ENCODE data around the gene FAM216A.

FAM216A gene

GRCh38 chr12:110449799-110450497 is 18.7 kb upstream of the FAM216A start, which contains the start of gene ARPC3:
Gene ARPC3, minus strand, starts transcription at chr12:110450337. Its CDS starts 77 bp downstream, at chr12:110450260.
- H3K4me2 ChIP-seq (ENCODE audit: low read depth, low read length, poor library complexity, severe bottlenecking): peak within 1 kb of the TSS; percentile 87
- no peaks in the 10 kb centered on the region for H3K27me3 ChIP-seq (ENCODE audit: insufficient read depth, low read length, poor library complexity, severe bottlenecking)
- TF ChIP-seq, protein P1, sequence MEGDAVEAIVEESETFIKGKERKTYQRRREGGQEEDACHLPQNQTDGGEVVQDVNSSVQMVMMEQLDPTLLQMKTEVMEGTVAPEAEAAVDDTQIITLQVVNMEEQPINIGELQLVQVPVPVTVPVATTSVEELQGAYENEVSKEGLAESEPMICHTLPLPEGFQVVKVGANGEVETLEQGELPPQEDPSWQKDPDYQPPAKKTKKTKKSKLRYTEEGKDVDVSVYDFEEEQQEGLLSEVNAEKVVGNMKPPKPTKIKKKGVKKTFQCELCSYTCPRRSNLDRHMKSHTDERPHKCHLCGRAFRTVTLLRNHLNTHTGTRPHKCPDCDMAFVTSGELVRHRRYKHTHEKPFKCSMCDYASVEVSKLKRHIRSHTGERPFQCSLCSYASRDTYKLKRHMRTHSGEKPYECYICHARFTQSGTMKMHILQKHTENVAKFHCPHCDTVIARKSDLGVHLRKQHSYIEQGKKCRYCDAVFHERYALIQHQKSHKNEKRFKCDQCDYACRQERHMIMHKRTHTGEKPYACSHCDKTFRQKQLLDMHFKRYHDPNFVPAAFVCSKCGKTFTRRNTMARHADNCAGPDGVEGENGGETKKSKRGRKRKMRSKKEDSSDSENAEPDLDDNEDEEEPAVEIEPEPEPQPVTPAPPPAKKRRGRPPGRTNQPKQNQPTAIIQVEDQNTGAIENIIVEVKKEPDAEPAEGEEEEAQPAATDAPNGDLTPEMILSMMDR (conservative IDR thresholded peaks at IDR 0.05; ENCODE audit: low read length): peak; percentile 72
- no peak for TF ChIP-seq EZH2phosphoT487 (IDR thresholded peaks at IDR 0.05; ENCODE audit: borderline replicate concordance)
- H3K36me3 ChIP-seq (ENCODE audit: insufficient read depth, low read length): peaks cover 36% of the 10 kb centered on the region
- H3K4me1 ChIP-seq (ENCODE audit: insufficient read depth, low read length, poor library complexity, severe bottlenecking): peaks cover 14% of the 10 kb centered on the region
- 0 out of 2 replicates have a peak, but pooled peaks cover 4% of the 10 kb centered on the region for H3F3A ChIP-seq (ENCODE audit: low read depth)
- H3K79me2 ChIP-seq (ENCODE audit: insufficient read depth, low read length): peaks cover 49% of the 10 kb centered on the region
- H3K9ac ChIP-seq (ENCODE audit: low read depth, low read length, poor library complexity, severe bottlenecking): peak within 1 kb of the TSS; percentile 96
- H3K9me3 ChIP-seq (ENCODE audit: insufficient read depth, low read depth, low read length): no peaks in the 10 kb centered on the region
- H3K4me3 ChIP-seq (ENCODE audit: low read length, poor library complexity, severe bottlenecking): peak within 1 kb of the TSS; percentile 83
- peak within 1 kb of the TSS; percentile 81 for H2AFZ ChIP-seq (ENCODE audit: low read length)
- H4K20me1 ChIP-seq (ENCODE audit: insufficient read depth, low read length, poor library complexity, severe bottlenecking): peaks cover 27% of the 10 kb centered on the region
- H3K9me2 ChIP-seq (replicated peaks; ENCODE audit: low read depth, low read length): no peaks in the 10 kb centered on the region

- H3K9me2 ChIP-seq (replicated peaks; ENCODE audit: low read depth, low read length): no peaks in the 10 kb centered on the region
- H3K36me3 ChIP-seq (ENCODE audit: insufficient read depth, low read length): peaks cover 42% of the 10 kb centered on the region; the same call in 1 of the 2 replicates
- H3K4me2 ChIP-seq (ENCODE audit: low read depth, low read length, poor library complexity, severe bottlenecking): no peak overlapping the region
- peaks cover 38% of the 10 kb centered on the region for H3K79me2 ChIP-seq (ENCODE audit: insufficient read depth, low read length)
- peaks cover 27% of the 10 kb centered on the region for H4K20me1 ChIP-seq (ENCODE audit: insufficient read depth, low read length, poor library complexity, severe bottlenecking)
- no peak overlapping the region for H3K9ac ChIP-seq (ENCODE audit: low read depth, low read length, poor library complexity, severe bottlenecking)
- H3F3A ChIP-seq (ENCODE audit: low read depth): 0 out of 2 replicates have a peak, but pooled peaks cover 4% of the 10 kb centered on the region
- H3K27me3 ChIP-seq (ENCODE audit: insufficient read depth, low read length, poor library complexity, severe bottlenecking): no peaks in the 10 kb centered on the region
- peaks cover 14% of the 10 kb centered on the region for H3K4me1 ChIP-seq (ENCODE audit: insufficient read depth, low read length, poor library complexity, severe bottlenecking)
- no peaks in the 10 kb centered on the region for H3K9me3 ChIP-seq (ENCODE audit: insufficient read depth, low read depth, low read length)
- H3K4me3 ChIP-seq (ENCODE audit: low read length, poor library complexity, severe bottlenecking): no peak overlapping the region
- no peak overlapping the region for H2AFZ ChIP-seq (ENCODE audit: low read length)
- TF ChIP-seq, protein P1 (conservative IDR thresholded peaks at IDR 0.05; ENCODE audit: low read length): no peak
- TF ChIP-seq EZH2phosphoT487 (IDR thresholded peaks at IDR 0.05; ENCODE audit: borderline replicate concordance): no peak
These were observed 17.4 kb upstream of the FAM216A start for GRCh38 chr12:110451263-110451662.

- 0 out of 2 replicates have a peak, but pooled peaks cover 4% of the 10 kb centered on the region for H3F3A ChIP-seq (ENCODE audit: low read depth)
- no peak for TF ChIP-seq EZH2phosphoT487 (IDR thresholded peaks at IDR 0.05; ENCODE audit: borderline replicate concordance)
- TF ChIP-seq, protein P1 (conservative IDR thresholded peaks at IDR 0.05; ENCODE audit: low read length): no peak
- peaks cover 6% of the 10 kb centered on the region for H4K20me1 ChIP-seq (ENCODE audit: insufficient read depth, low read length, poor library complexity, severe bottlenecking)
- no peak overlapping the region for H2AFZ ChIP-seq (ENCODE audit: low read length)
- no peaks in the 10 kb centered on the region for H3K9me3 ChIP-seq (ENCODE audit: insufficient read depth, low read depth, low read length)
- peaks cover 52% of the 10 kb centered on the region; the same call in 1 of the 2 replicates for H3K36me3 ChIP-seq (ENCODE audit: insufficient read depth, low read length)
- H3K4me1 ChIP-seq (ENCODE audit: insufficient read depth, low read length, poor library complexity, severe bottlenecking): no peaks in the 10 kb centered on the region
- H3K9ac ChIP-seq (ENCODE audit: low read depth, low read length, poor library complexity, severe bottlenecking): no peak overlapping the region
- no peak overlapping the region for H3K4me2 ChIP-seq (ENCODE audit: low read depth, low read length, poor library complexity, severe bottlenecking)
- no peaks in the 10 kb centered on the region for H3K27me3 ChIP-seq (ENCODE audit: insufficient read depth, low read length, poor library complexity, severe bottlenecking)
- no peak overlapping the region for H3K4me3 ChIP-seq (ENCODE audit: low read length, poor library complexity, severe bottlenecking)
- peaks cover 14% of the 10 kb centered on the region for H3K79me2 ChIP-seq (ENCODE audit: insufficient read depth, low read length)
- no peaks in the 10 kb centered on the region for H3K9me2 ChIP-seq (replicated peaks; ENCODE audit: low read depth, low read length)
These were observed 14.9 kb upstream of the FAM216A start for GRCh38 chr12:110453569-110454296.
